Measurements from ENCODE around the gene MYL7. TPM values are rescaled to one million over a fixed set of nuclear protein-coding genes. Genes with fewer than 3 reads are reported as not detected.

Gene MYL7
- total and polyA plus RNA-seq, 9 donors = 0.35 to 2.0 (median 1.5) TPM; not detected in 3

GRCh38 chr7:44153948-44154335 is 12.8 kb upstream of the MYL7 start:
- H3K9me3 ChIP-seq = no peaks in the 10 kb centered on the region
- H3K27me3 ChIP-seq = no peaks in the 10 kb centered on the region
- H3K27ac ChIP-seq = no peak overlapping the region
- intact Hi-C loops (cut with DNase I) = no loop called here
- no peak overlapping the region for H3K4me3 ChIP-seq
- WGBS, 3 donors = 85 to 87% (median 87%) methylated on average over 5 of the region's 5 CpGs
- H3K4me1 ChIP-seq (ENCODE audit: insufficient read depth) = no peaks in the 10 kb centered on the region
- TF ChIP-seq CTCF (IDR thresholded peaks at IDR 0.05) (no peak), POLR2A (IDR thresholded peaks at IDR 0.05) (no peak)
- H3K36me3 ChIP-seq = no peaks in the 10 kb centered on the region
- no peak for DNase-seq

- no peaks in the 10 kb centered on the region for H3K9me3 ChIP-seq
- no peaks in the 10 kb centered on the region for H3K27me3 ChIP-seq
- TF ChIP-seq POLR2A (IDR thresholded peaks at IDR 0.05) (no peak), EP300 (IDR thresholded peaks at IDR 0.05) (no peak), CTCF (IDR thresholded peaks at IDR 0.05) (no peak)
- H3K27ac ChIP-seq = no peak overlapping the region
- intact Hi-C loops (cut with DNase I) = no loop called here
- H3K4me1 ChIP-seq (ENCODE audit: insufficient read depth) = no peaks in the 10 kb centered on the region
- H3K36me3 ChIP-seq = no peaks in the 10 kb centered on the region
- H3K4me3 ChIP-seq = no peak overlapping the region
- DNase-seq = no peak
- WGBS, 3 donors = 78 to 83% (median 79%) methylated on average over 22 of the region's 22 CpGs
Measured at GRCh38 chr7:44152971-44153947, 12.1 kb upstream of the MYL7 start.

- DNase-seq = no peak
- TF ChIP-seq EP300 (IDR thresholded peaks at IDR 0.05) = no peak
- TF ChIP-seq POLR2A (IDR thresholded peaks at IDR 0.05) = no peak
- no peak for TF ChIP-seq CTCF (IDR thresholded peaks at IDR 0.05)
- intact Hi-C loops (cut with DNase I) = no loop called here
- H3K36me3 ChIP-seq = no peaks in the 10 kb centered on the region
- H3K27ac ChIP-seq = no peak overlapping the region
- no peaks in the 10 kb centered on the region for H3K4me1 ChIP-seq (ENCODE audit: insufficient read depth)
- WGBS, 3 donors = 89 to 97% (median 90%) methylated on average over 8 to 9 of the region's 9 CpGs
- H3K9me3 ChIP-seq = no peaks in the 10 kb centered on the region
- H3K4me3 ChIP-seq = no peak overlapping the region
- H3K27me3 ChIP-seq = no peaks in the 10 kb centered on the region
Measured at GRCh38 chr7:44151956-44152355, 10.8 kb upstream of the MYL7 start.

GRCh38 chr7:44150966-44151941 is 10.1 kb upstream of the MYL7 start:
- H3K4me1 ChIP-seq (ENCODE audit: insufficient read depth) = peaks cover 2% of the 10 kb centered on the region
- no peaks in the 10 kb centered on the region for H3K27me3 ChIP-seq
- no peak overlapping the region for H3K27ac ChIP-seq
- no peak for DNase-seq
- H3K9me3 ChIP-seq = no peaks in the 10 kb centered on the region
- intact Hi-C loops (cut with DNase I) = no loop called here
- no peak overlapping the region for H3K4me3 ChIP-seq
- 79 to 81% (median 80%) methylated on average over 16 of the region's 16 CpGs for WGBS, 3 donors
- no peak for TF ChIP-seq CTCF (IDR thresholded peaks at IDR 0.05)
- no peaks in the 10 kb centered on the region for H3K36me3 ChIP-seq
